Melanocyte of skin (primary cell): ENCODE data around the gene TMED4. TPM values are rescaled to one million over a fixed set of nuclear protein-coding genes. Genes with fewer than 3 reads are reported as not detected.

Source experiments
- total RNA-seq, 2 donors: library from RNA; depleted of rRNA; stranded (reverse); fragments of >200 nt; gene quantifications; 2 replicates each; pipeline ENCODE4 v1.2.3, GENCODE V29; 2012

TMED4 gene
- total RNA-seq = 100 to 1,000 TPM; 103 to 106 TPM

GRCh38 chr7:44581879-44582603 is at the start of gene TMED4:
TSS of gene TMED4 (minus strand) at chr7:44582231. CDS start at chr7:44582206, 25 bp downstream.

DNA sequence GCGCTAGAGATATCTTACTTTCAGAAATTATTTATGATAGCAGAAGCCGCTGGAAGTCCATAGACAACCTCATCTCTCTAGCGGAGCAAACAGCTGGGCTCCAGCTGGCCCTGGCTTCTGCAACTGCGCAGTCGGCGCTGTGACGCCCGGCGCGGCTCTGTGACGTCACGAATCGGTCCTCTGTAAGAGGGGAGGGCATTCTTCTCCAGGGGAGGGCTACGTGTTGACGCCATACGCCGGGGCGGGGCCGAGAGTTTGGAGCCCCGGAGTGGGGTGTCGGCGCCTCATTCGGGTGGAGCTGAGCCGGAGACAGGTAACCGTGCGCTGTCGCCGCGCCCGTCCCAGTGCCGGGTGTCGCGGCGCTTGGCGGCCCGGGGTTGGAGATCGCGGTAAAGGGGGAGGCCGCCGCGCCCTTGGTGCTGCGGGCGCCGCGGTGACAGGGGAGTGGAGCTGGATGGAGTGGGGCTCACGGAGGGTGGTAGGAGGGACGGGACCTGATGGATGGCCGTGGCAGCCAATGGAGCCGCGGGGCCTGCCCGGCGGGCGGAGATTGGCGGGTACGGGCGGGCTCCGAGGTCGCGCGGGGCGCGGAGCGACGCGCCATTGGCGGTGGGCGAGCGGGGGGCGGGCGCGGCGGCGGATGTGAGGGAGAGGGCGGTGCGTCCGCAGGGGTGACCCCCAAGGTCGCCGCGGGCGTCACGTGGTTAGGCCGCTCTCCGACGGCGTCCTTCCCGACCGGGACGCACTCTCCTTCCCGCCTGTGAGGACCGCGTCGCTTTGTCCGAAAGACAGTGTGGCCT is 24.5 kb upstream of the TMED4 start, which contains the start of gene OGDH:
Gene OGDH (plus strand): TSS at position 287 of the 800 bp plus-strand sequence. CDS start 17,717 bp downstream, outside the sequence.

DNA sequence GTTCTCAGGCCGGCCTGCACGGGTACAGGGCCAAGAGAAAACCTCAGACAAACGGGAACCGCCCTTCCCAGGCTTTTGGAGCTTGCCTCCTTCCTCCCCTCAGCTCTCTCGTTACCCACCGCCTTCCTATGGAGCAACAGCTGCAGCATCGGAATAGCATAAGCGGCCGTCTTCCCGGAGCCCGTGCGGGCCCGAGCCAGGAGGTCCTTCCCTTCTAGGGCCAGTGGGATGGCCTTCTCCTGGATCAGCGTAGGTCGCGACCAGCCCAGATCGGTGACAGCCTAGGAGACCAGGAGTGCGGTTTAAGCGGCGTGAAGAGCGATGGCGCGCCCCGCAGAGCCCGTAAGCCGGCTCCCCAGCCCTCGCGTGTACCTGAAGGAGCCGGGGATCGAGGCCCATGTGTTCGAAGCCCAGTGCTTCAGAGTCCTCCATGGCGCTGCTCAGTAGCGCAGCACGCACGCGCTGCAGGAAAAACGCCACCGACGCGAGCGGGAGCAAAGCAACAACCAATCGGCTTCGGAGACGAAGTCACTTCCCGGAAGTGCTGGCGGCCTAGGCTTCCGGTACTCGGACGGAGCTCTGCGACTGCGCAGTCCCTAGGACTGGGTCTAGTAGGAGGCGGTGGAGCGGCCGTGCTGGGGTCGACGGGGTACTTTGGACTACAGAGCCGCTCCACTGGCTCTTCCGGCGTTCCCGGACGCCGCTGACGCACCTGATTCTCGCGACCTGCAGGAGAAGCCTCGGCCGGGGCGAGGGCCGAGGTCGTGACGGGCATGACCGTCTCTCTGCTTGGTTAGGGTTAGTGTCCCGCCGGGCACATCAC is 8.4 kb downstream of the TMED4 start, which contains the start of gene DDX56:
Gene DDX56 (minus strand): TSS at position 445 of the 823 bp plus-strand sequence. CDS start 13 bp downstream, at position 432.

DNA sequence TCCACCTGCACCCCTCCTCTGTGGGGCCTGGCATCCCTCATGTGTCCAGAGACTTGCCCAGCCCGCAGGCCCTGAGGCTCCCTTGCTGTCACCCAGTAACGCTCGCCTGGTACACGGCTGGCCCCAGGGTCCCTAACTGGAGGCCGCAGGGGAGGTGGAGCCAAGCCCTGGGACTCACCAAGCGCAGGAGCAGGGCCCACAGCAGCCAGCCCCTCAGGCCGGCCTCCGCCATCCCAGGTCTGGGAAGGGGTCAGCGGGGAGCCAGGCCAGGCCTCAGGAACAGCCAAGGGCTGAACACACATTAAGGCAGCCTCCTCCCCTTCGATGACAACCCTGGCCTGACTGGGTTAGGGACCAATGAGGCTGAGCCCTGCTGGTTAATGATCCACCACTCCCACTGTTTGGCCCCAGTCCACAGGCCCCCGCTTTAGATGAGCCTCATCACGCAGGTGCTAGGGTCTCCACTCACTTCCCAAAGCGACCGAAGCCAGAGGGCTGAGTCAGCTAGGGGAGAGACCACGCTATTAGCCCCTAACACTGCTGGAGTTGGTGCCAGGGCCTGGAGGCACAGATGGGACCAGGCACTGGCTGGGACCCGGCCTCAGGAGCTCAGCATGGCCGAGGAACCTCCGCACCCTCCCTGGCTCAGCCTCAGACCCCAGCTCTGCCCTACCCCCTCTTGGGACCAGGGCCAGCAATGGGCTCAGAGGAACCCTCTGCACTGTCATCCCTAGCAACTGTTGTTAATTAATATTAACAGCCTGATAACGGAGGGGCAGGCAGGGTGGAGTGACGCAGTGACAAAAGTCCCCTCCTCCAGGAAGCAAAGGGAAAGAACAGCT is 40.8 kb downstream of the TMED4 start, which contains the start of gene NPC1L1:
Gene NPC1L1 (minus strand): TSS at position 303 of the 842 bp plus-strand sequence. CDS start 71 bp downstream, at position 232.

Other genes with a start within 250 kb of the TMED4 start
- 10 to 100 TPM; 59.5 to 77.3 TPM for gene NUDCD3, start 91.6 kb downstream of the TMED4 start, total RNA-seq
- under 1 TPM in 1 of 2 donors, not detected in 1; under 0.01 TPM for gene NPC1L1, start 40.9 kb downstream of the TMED4 start, total RNA-seq
- gene DDX56, start 8.3 kb downstream of the TMED4 start, total RNA-seq = 10 to 100 TPM; 66.8 to 99.9 TPM
- 100 to 1,000 TPM; 101 to 103 TPM for gene OGDH, start 24.4 kb upstream of the TMED4 start, total RNA-seq
- 10 to 100 TPM in 1 of 2 donors, 1 to 10 TPM in 1; 9.0 to 20.0 TPM for gene ZMIZ2, start 166.6 kb upstream of the TMED4 start, total RNA-seq
- 1,000 to 10,000 TPM; 2,177 to 2,807 TPM for gene PPIA, start 214.4 kb upstream of the TMED4 start, total RNA-seq